Measurements from ENCODE around the gene MAP4K2.
"Not testable (repeated sequence)": the region's sequence is repeated elsewhere in the genome, so short reads cannot be mapped to it uniquely, and the experiment has no call there.

MAP4K2 gene

DNA sequence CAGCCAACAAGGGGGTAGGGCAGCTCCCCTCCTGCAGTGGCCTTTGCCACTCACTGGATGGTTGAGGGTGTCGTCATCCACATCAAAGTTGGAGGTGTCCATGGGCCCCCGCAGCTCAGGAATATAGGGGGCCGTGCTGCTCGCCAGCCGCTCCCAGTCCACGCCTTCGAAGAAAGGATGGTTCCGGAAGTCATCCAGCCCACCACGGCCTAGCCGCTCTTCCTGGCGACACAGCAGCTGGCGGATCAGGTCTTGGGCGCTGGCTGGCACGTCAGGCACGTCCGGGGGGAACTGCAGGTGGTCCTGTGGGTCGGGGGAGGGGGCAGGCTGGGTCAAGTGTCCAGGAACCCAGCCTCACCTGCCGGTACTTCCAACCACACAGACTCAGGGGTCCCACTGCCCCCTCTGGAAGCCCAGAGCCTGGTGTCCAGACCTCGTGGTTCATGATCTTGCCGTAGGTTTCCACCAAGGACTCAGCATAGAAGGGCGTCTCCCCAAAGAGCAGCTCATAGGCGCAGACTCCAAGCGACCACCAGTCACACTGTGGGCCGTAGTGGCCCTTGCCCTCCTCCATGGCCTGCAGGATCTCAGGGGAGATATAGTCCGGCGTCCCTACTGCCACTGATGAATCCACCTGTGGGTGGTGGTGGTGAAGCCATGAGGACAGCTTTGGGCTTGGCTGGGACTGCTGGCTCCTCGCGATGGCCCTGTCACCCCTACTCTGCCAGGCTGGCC lies 35.8 kb upstream of the MAP4K2 start:
- no peak for DNase-seq

DNA sequence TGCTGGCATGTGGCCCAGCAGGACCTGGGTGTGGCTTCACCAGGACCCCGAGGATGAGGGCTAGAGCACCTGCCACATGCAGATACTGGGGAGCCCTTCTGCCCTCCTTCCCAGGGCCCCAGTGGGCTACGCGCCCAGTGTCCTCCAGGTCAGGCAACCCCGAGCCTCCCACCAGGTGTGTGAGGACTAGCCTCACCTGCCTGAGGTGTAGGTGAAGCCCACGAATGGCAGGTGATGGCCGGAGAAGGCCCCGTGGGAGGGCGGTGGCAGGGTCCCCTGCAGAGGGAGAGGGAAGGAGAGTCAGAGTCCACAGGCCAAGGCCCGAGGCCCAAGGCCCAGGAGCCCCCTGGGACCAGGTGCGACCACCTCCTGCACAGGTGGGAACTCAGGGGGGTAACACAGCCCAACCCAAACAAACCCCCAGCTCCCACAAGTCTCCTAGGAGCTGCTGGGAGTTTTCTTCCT lies 34.9 kb upstream of the MAP4K2 start:
- no peak for DNase-seq

DNA sequence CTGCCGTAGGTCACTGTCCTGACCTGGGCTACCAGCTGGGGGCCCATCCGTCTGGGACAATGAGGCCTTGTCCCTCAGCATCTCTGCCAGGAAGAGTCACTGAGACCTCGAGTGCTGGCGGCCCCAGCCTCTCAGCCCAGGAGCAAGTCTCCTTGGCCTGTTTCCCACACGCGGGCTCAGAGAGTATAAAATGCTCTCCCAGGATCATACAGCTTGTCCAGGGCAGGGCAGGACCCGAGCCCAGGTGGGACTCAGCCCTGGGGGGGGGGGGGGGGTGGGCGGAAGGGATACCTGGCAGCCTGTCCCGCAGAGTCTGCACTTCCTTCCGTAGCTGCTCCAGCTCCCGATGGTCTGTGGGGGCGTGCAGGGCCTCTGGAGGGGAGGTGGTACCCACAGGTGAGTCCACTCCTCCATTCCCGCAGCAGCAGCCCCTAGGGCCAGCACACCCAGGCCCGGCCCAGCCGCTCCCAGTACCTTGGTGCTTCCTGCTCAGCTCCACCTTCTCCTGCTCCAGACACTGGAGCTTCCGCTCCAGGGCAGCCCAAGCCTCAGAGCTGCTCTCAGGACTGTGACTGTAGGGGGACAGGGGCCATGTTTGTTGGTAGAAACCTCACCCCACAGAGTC lies 33.5 kb upstream of the MAP4K2 start:
- no peak for DNase-seq

DNA sequence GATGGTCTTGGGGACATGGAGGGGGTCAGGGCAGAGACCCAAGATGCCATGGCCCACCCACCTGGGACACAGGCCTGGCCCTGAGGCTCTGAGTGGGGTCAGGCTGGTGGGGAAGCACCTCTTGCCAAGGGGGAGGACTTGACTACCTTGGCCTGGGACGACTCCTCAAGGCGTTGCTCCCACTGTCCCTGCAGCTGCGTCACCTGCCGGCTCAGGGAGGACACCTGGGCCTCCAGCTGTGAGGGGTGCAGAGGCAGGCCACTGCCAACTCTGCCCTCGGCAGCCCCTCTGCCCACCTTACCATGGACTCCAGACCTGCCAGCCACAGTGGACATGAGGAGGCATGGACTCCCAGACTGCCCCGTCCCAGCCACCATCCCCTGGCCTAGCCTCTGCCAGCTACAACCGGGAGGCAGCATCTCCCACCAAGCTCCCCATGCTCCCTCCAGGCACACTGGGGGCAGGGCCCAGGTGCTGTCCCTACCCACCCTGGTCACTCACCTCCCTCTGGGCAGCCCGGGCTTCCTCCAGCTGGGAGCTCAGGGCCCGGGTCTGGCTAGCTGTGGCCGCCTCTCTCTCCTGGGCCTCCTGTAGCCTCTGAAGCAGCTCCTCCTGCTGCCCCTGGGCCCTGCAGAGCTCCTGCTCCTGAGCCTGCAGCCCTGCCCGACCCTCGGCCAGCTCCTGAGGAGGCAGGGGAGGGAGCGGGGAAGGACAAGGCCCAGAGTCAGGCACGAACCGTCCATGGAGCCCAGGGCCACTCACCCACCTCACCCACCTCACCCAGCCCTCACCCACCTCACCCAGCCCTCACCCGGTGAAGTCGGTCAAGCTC lies 32.8 kb upstream of the MAP4K2 start:
- DNase-seq, result no peak

DNA sequence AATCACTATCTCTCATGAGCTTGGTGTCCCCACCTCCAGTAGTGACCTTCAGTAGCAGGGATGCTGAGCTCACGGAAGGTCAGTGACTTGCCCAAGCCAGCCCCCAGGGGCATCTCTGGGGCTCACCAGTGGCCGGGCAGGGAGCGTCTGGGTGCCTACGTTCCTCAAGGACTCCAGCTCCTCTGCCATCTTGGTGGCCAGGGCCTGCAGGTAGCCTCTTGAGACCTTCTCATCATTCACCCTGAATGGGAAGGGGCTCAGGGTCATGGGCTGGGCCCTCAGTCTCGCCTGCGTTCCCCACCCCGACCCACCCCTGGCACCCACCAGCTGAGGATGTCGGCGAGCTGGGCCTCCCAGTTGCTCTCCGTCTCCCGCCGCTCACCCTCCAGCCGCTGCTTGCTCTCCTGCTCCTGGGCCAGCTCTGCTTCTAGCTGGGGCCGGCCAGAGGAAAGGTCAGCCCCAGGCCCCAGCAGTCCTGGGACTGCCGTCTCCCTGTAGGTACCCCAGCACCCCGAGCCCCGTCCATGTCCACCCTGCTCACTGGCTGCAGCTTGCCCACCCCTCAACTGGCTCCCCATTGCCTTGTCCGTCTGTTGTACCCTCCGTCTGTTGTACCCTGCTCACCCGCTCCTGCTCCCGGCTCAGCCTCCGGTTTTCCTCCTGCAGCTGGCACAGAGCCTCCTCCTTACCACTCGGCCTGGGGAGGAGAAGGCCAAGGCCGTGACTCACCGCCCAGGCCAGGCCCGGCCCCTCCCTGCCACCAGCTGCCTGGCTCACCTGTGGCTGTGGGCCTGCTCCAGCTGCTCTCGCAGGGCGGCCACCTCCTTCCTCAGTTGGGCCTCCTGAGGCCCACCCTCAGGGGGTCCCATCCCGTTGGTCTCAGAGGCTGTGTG lies 32.0 kb upstream of the MAP4K2 start:
- DNase-seq, result no peak

DNA sequence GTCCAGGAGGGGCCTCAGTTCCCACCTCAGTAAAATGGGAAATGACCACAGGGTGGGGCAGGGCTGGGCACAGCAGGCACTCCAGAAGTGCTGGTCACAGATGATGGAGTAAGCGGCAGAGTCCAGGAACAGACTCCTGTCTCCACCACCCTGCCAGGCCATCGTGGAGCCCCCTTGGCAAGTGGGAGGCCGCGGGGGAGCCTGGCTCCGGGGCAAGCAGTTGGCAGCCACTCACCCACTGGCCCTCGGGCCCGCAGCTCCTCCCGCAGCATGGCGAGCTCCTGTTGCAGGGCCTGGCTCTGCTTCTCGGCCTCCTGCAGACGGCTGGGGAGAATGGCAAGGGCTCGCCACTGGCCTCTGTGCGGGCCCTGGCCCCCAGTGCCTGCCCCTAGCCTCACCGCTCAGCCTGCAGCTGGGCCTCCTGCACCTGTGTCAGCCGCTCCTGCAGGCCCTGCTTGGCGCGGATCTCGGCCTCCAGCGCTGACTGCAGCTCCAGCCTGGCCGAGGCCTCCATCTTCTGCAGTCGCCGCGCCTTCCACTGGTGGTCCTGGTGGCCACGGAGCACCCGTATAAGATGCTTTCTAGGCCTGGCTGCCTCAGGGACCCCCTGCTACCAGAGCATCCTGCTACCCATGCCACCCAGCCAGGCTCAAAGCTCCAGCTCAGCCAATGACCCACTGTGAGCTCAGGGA lies 31.2 kb upstream of the MAP4K2 start:
- no peak for DNase-seq

DNA sequence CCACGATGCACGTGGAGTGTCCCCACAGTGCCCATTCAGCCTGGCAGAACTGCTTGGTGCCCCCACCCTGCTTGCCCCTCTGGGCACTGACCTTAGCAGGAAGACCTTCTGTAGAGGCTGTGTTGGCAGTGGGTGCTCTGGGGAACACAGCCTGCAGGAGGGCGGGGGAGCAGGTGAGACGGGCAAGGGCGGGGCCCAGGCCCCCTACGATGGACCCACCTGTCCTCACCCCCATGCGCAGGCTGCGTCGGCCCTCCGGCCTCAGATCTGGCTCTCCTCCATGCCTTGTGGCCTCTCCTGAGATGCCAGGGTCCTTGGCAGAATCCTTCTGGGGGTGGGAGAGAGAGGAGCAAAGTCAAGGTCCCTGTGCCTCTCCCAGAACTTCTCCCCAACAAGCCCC lies 30.5 kb upstream of the MAP4K2 start:
- no peak for DNase-seq

DNA sequence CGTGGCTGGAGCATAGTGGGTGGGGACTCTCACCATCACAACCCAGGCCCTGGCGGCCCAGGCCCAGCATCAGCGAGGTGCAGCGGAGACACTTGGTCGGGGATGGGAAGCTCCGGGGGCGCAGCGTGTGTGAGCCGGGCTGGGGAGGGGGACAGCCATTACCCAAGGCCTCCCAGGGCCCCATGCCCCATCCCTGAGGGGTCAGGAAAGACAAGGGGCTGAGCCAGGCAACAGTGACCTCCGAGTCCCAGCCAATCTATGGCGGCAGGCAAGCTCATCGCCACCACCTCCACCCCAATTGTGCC lies 30.1 kb upstream of the MAP4K2 start:
- no peak for DNase-seq

DNA sequence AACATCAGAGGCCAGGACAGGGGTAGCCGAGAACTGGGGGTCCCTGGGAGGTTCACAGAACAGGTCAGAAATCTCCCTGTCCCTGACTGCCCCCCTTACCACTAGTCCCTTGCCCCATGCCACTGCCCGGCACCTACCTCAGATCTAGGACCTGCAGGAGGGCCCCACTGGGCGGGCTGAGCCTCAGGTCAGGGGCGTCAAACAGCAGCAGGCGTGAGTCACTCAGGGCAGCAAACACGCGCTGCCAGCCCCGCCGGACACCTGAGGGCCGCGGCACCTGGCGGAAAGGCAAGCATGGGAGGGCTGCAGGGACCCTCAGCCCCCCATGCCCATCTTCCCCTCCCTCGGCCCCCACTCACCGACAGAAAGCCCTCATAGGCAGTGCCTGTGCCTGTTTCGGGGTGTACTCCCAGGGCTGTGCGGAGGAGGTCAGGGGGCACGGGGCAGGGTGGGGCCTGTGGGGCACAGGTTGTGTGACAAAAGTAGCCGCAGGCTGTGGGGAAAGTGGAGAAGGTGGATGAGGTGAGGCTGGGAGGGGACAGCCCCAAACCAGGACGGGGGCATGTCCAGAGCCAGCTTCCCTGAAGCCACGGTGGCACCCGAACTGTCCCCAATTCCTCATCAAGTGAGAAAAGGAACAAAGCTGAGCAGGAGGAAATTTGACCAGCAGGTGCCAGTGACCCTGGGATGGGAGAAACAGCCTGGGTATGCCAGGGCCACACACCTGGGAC lies 29.6 kb upstream of the MAP4K2 start:
- DNase-seq, result no peak

DNA sequence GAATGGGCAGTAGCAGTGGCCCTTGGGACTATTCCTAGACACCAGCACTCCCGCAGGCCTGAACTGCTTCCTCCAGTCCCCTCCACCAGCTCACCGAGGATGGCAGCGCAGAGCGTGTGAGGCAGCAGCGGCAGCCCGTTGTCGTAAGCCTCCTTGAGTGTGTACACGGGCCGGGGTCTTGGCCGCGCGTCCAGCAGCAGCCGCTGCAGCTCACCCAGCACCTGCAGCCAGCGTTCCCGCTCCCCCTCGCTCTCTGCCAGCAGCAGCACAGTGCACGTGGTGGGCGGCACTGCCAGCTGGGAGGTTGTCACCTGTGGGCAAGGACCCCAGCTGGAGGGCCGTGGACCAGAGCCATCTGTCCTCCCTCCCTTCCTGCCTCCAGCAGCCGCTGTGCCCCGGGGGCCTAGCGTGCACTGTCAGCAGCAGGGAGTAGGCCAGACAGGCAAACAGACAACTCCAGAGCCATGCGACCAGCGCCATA lies 28.4 kb upstream of the MAP4K2 start:
- no peak for DNase-seq

DNA sequence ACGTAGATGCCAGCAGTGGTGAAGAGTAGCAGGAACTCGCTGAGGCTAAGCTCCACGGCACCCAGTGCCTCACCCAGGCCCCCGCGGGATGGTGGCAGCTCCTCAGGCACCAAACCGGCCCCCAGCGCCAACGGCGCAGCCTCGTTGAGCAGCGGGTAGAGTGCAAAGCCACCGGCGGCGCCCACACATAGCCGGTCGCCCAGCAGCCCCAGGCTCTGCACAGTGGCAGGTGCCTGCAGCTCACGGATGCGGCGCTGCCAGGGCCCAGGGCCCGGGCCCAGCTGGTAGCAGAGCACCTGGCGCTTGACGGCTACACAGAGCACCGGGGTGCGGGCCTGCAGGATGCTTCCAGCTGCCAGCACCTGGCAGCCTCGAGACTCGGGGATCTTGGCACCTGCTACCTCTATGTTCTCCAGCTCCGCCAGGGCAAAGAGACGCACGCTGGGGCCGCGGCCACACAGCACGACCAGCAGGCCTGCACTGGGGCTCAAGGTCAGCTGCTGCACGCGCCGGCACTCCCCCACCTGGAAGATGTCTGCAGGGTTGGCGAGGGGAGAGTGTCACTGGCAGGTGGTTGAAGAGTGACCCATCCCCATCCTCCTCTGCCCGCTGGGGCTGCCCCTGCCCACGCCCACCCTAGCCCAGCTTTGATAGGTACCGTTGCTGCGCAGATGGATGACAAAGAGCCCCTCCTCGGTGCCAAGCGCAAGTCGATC lies 26.7 kb upstream of the MAP4K2 start:
- DNase-seq, result no peak

DNA sequence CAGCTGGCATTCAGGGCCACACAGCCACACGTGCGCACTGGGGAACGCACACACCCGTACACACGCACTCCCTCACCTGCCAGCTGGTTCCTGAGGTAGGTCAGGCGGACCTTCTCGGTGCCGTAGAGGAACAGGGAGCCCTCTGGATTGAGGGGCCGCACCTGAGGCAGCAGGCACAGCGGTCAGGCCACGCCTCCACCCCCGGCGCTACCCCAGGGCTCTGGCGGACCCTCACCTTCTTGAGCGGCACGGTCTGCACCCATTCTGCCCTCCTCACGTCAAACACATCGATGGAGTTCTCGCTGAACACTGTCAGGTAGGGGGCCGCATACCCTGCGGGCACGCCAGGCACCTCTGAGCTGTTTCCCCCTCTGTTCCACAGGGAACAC lies 24.4 kb upstream of the MAP4K2 start:
- no peak for DNase-seq

DNA sequence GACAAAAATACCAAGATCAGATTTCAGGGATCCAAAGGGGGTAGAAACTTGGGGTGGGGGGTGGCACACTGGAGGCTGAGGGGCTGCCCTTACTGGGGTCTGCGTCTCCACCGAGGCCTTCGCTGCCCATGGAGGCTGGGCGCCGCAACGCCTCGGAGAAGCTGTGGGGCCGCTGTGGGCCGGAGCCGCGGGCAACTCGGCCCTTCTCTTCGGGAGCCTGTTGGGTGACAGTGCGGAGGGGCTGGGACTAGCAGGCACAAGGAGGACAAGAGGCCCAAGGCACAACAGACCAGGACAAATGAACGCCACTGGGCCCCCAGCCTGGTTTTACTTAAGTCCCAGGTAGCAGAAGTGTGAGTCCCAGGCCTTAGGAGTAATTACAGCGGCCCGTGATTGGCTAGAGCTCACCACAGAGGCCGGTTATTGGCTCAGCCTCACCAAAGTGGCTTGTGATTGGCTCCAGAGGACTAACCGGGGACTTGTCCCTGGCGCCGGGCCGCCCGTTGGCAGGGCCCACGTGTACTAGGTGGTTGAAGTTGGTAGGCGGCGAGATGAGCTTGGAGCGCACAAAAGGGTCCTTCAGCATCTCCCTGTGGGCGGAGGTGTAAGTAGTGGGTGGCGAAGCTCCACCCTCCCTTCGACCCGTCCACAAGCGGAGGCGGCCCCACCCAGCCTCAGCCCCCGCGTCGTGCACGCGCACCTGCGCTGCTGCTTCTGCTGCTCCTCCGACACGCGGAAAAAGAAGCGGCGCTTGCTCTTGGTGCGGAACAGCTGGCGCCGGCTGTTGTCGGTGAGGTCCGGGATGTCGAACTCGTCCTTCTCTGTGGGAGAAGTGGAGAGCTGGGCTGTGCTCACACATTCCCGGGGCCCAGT lies 23.8 kb upstream of the MAP4K2 start:
- no peak for DNase-seq

DNA sequence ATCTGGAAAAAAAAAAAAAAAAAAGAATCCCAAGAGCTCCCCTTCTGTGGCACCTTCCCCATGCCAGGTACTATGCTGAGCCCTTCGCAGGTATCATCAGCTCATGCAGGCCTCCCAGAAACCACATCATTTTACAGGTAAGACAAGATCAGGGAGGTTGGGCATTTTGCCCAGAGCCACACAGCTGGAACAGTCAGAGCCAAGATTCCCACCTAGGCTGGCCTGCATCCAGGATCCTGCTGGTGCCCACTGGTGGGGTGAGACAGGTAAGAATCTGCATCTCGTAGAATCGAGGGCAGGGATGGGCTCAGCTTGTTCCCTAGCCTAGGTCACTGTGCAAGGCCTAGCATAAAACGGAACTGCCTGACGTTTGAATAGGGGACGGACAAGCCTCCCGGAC lies 23.0 kb upstream of the MAP4K2 start:
- DNase-seq, result no peak

DNA sequence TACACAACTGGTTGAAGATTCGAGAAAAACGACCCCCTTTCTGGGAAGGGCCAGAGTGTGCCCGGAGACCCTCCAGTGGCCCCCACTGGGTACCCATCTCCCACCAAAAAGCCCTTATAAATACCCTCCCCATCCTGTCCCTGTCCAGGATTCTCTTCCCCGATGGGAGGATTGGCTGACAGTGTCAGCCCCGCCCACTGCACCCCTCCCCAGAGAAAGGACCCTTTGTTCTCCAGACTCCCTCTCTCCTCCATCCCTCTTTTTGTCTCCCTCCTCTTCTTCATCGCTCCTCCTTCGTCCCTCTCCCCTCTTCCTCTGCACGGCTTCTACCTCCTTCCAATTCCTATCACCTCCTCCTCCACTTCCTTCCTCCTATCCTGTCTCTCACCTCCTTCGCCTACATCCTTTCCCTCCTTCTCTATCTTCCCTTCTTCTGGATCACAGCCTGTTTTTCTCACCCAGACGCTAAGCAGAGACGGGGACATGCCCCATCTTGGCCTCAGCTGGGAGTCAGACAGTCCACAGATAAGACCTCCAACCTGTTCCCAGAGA lies 20.6 kb upstream of the MAP4K2 start:
- DNase-seq, result no peak

DNA sequence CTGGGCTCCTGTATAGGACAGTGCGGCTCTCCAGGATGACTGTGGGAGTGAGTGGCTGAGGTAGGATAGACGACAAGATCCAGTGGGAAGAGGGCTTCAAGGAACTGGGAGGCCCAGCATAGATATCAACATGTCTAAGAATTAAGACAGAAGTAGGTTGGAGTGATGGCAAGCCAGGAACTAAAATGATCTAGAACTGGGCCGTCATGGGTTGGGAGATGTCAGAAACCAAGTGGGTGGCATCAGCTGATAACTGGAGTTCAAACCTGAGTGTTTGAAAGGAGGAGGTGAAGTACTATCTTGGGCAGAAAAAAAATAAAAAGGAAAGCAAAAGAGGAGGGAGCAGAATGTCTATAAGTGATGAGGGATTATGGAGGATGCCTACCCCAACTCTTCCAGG lies 14.5 kb upstream of the MAP4K2 start:
- DNase-seq, result no peak

DNA sequence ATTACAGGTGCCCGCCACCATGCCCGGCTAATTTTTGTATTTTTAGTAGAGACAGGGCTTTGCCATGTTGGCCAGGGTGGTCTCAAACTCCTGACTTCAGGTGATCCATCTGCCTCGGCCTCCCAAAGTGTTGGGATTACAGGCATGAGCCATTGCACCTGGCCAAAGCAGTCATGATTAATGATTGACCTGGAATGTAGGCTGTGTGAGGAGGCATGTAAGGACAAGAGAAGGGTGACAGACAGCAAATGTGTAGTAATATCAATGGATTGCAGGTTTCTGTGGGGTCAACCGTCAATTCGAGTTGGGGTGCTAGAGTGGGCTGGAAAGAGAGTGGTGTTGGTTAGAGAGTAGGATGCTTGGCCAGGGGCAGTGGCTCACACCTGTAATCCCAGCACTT lies 12.4 kb upstream of the MAP4K2 start:
- not testable (repeated sequence) for DNase-seq

DNA sequence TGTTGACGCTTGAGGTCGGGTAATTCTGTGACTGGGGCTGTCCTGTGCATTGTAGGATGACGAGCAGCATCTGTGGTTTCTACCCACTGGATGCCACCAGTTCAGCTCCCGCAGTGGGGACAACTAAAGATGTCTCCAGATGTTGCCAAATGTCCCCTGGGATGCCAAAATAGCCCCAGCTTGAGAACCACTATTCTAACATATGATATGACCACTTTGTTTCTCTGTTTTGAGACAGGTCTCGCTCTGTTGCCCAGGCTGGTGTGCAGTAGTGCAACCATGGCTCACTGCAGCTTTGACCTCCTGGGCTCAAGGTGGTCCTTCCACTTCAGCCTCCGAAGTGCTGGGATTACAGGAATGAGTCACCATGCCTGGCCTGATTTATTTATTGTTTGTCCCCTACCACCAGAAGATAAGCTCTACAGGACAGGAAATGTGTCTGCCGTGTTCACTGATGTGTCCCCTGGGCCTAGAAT lies 11.7 kb upstream of the MAP4K2 start:
- no peak for DNase-seq

DNA sequence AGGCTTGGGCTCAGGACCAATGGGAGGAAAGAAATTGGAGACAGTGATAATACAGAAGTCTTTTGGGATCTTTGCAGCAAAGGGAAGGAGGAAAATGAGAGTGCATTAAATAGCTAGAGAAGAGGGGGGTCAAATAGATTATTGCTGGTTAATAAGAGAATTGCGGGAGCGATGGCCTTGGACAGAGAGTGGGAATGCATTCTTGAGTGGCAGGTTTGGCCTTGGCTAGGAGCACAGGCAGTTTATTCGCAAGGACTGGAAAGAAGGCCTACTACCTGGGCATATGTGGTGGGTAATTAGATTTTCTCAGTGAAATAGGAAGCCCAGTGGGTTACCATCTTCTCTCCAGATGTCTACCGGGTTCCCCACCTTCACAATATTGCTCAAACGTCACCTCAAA lies 10.8 kb upstream of the MAP4K2 start:
- DNase-seq, result no peak
